AG09309 (cell line): Measurements from ENCODE around the gene MN1.

Experiments
- DNase-seq: peaks from one replicate; pipeline ENCODE4 v3.0.0-alpha.2; 2010; ENCODE audit warnings: low read depth
- H3K4me3 ChIP-seq: 2 replicates; pipeline ENCODE4 v1.5.1; 2011; ENCODE audit warnings: mild to moderate bottlenecking, low read depth, low read length, moderate library complexity; ENCODE audit not compliant: control insufficient read depth
- CTCF ChIP-seq: IDR thresholded peaks from 2 replicates; pipeline ENCODE4 v1.5.1; 2011; ENCODE audit warnings: mild to moderate bottlenecking, low read depth, low read length, inconsistent platforms; ENCODE audit not compliant: insufficient read depth, control insufficient read depth; ENCODE audit errors: missing control alignments

The MN1 gene

DNA sequence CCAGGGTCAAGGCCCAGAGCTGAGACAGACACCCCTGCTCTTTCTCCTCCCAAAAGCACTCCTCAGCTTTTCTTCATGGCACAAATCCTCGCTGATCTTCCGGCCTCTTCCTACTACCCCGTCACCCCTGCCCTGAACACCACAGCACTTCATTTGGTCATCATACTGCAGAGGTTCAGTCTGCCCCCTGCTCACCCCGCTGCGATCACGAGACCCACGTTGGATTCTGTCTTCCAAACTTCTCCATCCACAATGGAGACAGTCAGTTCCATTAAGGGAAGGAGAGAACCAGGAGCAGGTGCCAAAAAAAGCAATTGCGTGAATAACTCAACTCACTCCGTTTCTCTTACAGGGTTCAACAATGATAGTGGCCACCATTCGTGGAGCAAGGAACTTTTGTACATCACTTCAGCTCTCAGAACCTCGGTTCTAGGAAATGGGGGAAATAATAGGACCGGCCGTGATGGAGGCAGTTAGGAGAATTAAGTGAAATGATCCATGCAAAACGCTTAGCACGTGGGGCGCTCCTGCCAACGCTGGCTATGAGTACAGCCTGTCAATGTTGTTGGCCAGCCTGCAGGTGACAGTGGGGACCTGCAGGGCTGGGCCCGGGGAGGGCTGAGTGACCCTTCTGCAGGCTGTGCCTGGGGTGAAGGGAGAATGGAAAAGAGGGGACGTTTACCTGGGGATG lies 45.9 kb downstream of the MN1 start:
- H3K4me3 ChIP-seq, result no peak overlapping the region
- TF ChIP-seq CTCF, result no peak
- no peak for DNase-seq

GRCh38 chr22:27754888-27755480 lies 46.6 kb downstream of the MN1 start:
- no peak overlapping the region for H3K4me3 ChIP-seq
- no peak for DNase-seq
- TF ChIP-seq CTCF, result no peak

DNA sequence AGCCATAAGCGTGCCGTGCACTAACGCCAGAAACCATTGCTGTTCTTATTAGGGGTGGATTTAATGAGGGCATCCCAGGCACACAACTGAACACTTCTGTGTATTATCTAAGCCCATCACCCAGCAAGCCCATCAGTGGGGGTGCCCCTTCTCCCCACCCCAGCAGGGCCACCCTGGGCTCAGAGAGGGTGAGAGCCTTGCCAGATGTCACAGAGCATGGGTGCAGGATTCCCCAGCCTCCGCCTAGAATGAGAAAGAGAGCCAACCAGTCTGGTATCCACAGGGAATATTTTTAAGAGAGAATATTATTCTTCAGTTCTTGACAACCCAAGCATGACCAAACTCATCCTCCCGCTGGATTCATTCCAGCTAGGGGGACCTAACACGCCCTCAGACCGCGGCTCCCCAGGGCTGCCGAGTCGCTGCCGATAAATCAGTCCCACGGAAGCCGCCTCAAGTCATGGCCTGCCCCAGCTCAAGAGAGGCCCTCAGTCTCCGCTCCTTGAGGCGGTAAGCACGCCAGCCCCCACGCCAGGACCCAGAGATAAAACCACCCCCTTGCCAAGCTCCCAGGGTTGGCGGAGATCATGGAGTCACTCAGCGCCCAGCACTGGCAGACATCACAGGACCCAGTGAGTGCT lies 47.2 kb downstream of the MN1 start:
- DNase-seq, result no peak
- no peak for TF ChIP-seq CTCF
- H3K4me3 ChIP-seq, result no peak overlapping the region

GRCh38 chr22:27752771-27753170 lies 48.8 kb downstream of the MN1 start:
- H3K4me3 ChIP-seq, result no peak overlapping the region
- no peak for DNase-seq
- no peak for TF ChIP-seq CTCF

- DNase-seq, result no peak
- no peak overlapping the region for H3K4me3 ChIP-seq
- no peak for TF ChIP-seq CTCF
Measured at GRCh38 chr22:27752141-27752540, 49.4 kb downstream of the MN1 start.

GRCh38 chr22:27751277-27752070 lies 50.1 kb downstream of the MN1 start:
- no peak for DNase-seq
- no peak overlapping the region for H3K4me3 ChIP-seq
- TF ChIP-seq CTCF, result no peak
